ENCODE results near the gene TOP3B.

Gene TOP3B

GRCh38 chr22:21960200-21961126 is 22.1 kb downstream of the TOP3B start:
- no peaks in the 10 kb centered on the region for H3K4me1 ChIP-seq (ENCODE audit: low read length)
- no peak for DNase-seq

GRCh38 chr22:21959274-21960074 is 23.1 kb downstream of the TOP3B start:
- H3K27ac ChIP-seq (ENCODE audit: low read length): no peak overlapping the region
- no peak for TF ChIP-seq EZH2 (optimal IDR thresholded peaks at IDR 0.05; ENCODE audit: low read depth, low read length)
- no peak for TF ChIP-seq EZH2phosphoT487 (IDR thresholded peaks at IDR 0.05; ENCODE audit: low read length)
- no peak for TF ChIP-seq CTCF (IDR thresholded peaks at IDR 0.05; ENCODE audit: low read length)
- H3K36me3 ChIP-seq (replicated peaks; ENCODE audit: insufficient read depth, low read length): no peaks in the 10 kb centered on the region
- H2AFZ ChIP-seq (ENCODE audit: low read length): no peak overlapping the region
- no peaks in the 10 kb centered on the region for H3K9me2 ChIP-seq (replicated peaks; ENCODE audit: insufficient read depth, low read length)
- H3K4me2 ChIP-seq (ENCODE audit: low read depth, low read length): no peak overlapping the region
- H4K20me1 ChIP-seq (ENCODE audit: insufficient read depth, low read length): no peaks in the 10 kb centered on the region
- no peak for DNase-seq
- H3K9me3 ChIP-seq (replicated peaks; ENCODE audit: insufficient read depth, low read length): no peaks in the 10 kb centered on the region
- H3K79me2 ChIP-seq (ENCODE audit: low read length): no peaks in the 10 kb centered on the region
- H3F3A ChIP-seq (ENCODE audit: insufficient read depth, low read length): no peaks in the 10 kb centered on the region
- no peaks in the 10 kb centered on the region for H3K27me3 ChIP-seq (replicated peaks; ENCODE audit: insufficient read depth, low read length)
- no peak overlapping the region for H3K9ac ChIP-seq (ENCODE audit: low read length)
- no peak overlapping the region for H3K4me3 ChIP-seq (ENCODE audit: low read length)
- no peaks in the 10 kb centered on the region for H3K4me1 ChIP-seq (ENCODE audit: low read length)

More at GRCh38 chr22:21960200-21961126, 22.1 kb downstream of the TOP3B start:
- H3K9me2 ChIP-seq (replicated peaks; ENCODE audit: insufficient read depth, low read length): no peaks in the 10 kb centered on the region
- H4K20me1 ChIP-seq (ENCODE audit: insufficient read depth, low read length): no peaks in the 10 kb centered on the region
- no peak overlapping the region for H3K4me3 ChIP-seq (ENCODE audit: low read length)
- TF ChIP-seq CTCF (IDR thresholded peaks at IDR 0.05; ENCODE audit: low read length) (no peak), EZH2phosphoT487 (IDR thresholded peaks at IDR 0.05; ENCODE audit: low read length) (no peak), EZH2 (optimal IDR thresholded peaks at IDR 0.05; ENCODE audit: low read depth, low read length) (no peak)
- no peaks in the 10 kb centered on the region for H3K36me3 ChIP-seq (replicated peaks; ENCODE audit: insufficient read depth, low read length)
- no peak overlapping the region for H3K9ac ChIP-seq (ENCODE audit: low read length)
- H3K4me2 ChIP-seq (ENCODE audit: low read depth, low read length): no peak overlapping the region
- H3K9me3 ChIP-seq (replicated peaks; ENCODE audit: insufficient read depth, low read length): no peaks in the 10 kb centered on the region
- H2AFZ ChIP-seq (ENCODE audit: low read length): no peak overlapping the region
- no peak overlapping the region for H3K27ac ChIP-seq (ENCODE audit: low read length)
- no peaks in the 10 kb centered on the region for H3F3A ChIP-seq (ENCODE audit: insufficient read depth, low read length)
- H3K27me3 ChIP-seq (replicated peaks; ENCODE audit: insufficient read depth, low read length): no peaks in the 10 kb centered on the region
- H3K79me2 ChIP-seq (ENCODE audit: low read length): no peaks in the 10 kb centered on the region

- Histone ChIP-seq H4K20me1 (ENCODE audit: insufficient read depth, low read length) (no peaks in the 10 kb centered on the region), H3K4me3 (ENCODE audit: low read length) (no peak overlapping the region), H3K36me3 (replicated peaks; ENCODE audit: insufficient read depth, low read length) (no peaks in the 10 kb centered on the region), H3K9ac (ENCODE audit: low read length) (no peak overlapping the region), H3K79me2 (ENCODE audit: low read length) (no peaks in the 10 kb centered on the region), H3K4me2 (ENCODE audit: low read depth, low read length) (no peak overlapping the region), H3F3A (ENCODE audit: insufficient read depth, low read length) (no peaks in the 10 kb centered on the region), H3K4me1 (ENCODE audit: low read length) (no peaks in the 10 kb centered on the region), H3K27ac (ENCODE audit: low read length) (no peak overlapping the region), H3K27me3 (replicated peaks; ENCODE audit: insufficient read depth, low read length) (no peaks in the 10 kb centered on the region), H3K9me3 (replicated peaks; ENCODE audit: insufficient read depth, low read length) (no peaks in the 10 kb centered on the region), H2AFZ (ENCODE audit: low read length) (no peak overlapping the region), H3K9me2 (replicated peaks; ENCODE audit: insufficient read depth, low read length) (no peaks in the 10 kb centered on the region)
- no peak for DNase-seq
- TF ChIP-seq EZH2 (optimal IDR thresholded peaks at IDR 0.05; ENCODE audit: low read depth, low read length) (no peak), EZH2phosphoT487 (IDR thresholded peaks at IDR 0.05; ENCODE audit: low read length) (no peak), CTCF (IDR thresholded peaks at IDR 0.05; ENCODE audit: low read length) (no peak)
Measured at GRCh38 chr22:21958360-21959273, 24.0 kb downstream of the TOP3B start.
